ENCODE measurements around the gene CDRT4. TPM values are rescaled to one million over a fixed set of nuclear protein-coding genes. Genes with fewer than 3 reads are reported as not detected.

CDRT4 gene
- total and polyA plus RNA-seq, 10 of the 15 experiments (the other 5 are each of a cell fraction or from before 2014, with no cell fraction given), result 0.11 to 1.3 (median 0.51) TPM; not detected in 3

- TF ChIP-seq, protein P1, sequence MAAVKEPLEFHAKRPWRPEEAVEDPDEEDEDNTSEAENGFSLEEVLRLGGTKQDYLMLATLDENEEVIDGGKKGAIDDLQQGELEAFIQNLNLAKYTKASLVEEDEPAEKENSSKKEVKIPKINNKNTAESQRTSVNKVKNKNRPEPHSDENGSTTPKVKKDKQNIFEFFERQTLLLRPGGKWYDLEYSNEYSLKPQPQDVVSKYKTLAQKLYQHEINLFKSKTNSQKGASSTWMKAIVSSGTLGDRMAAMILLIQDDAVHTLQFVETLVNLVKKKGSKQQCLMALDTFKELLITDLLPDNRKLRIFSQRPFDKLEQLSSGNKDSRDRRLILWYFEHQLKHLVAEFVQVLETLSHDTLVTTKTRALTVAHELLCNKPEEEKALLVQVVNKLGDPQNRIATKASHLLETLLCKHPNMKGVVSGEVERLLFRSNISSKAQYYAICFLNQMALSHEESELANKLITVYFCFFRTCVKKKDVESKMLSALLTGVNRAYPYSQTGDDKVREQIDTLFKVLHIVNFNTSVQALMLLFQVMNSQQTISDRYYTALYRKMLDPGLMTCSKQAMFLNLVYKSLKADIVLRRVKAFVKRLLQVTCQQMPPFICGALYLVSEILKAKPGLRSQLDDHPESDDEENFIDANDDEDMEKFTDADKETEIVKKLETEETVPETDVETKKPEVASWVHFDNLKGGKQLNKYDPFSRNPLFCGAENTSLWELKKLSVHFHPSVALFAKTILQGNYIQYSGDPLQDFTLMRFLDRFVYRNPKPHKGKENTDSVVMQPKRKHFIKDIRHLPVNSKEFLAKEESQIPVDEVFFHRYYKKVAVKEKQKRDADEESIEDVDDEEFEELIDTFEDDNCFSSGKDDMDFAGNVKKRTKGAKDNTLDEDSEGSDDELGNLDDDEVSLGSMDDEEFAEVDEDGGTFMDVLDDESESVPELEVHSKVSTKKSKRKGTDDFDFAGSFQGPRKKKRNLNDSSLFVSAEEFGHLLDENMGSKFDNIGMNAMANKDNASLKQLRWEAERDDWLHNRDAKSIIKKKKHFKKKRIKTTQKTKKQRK (IDR thresholded peaks at IDR 0.05; ENCODE audit: low read depth, low read length), result no peak
- TF ChIP-seq IRF3 (IDR thresholded peaks at IDR 0.05) (no peak), NBN (IDR thresholded peaks at IDR 0.05) (no peak)
These were observed 41.7 kb upstream of the CDRT4 start (continued) for GRCh38 chr17:15509095-15509494.

GRCh38 chr17:15508466-15508865 lies 41.0 kb upstream of the CDRT4 start:
- Histone ChIP-seq H3K4me1 (ENCODE audit: control insufficient read depth, insufficient read depth, low read length) (no peaks in the 10 kb centered on the region), H3K9ac (ENCODE audit: control insufficient read depth, insufficient read depth, low read length) (no peak overlapping the region), H3K36me3 (ENCODE audit: control insufficient read depth in 2 of 2, insufficient read depth in 2 of 2, low read length in 1 of 2) (no peaks in the 10 kb centered on the region), H2AFZ (ENCODE audit: control insufficient read depth, low read depth, low read length) (no peak overlapping the region), H3K27ac (ENCODE audit: control insufficient read depth, insufficient read depth) (no peak overlapping the region), H3K27me3 (replicated peaks in 1 of 2; ENCODE audit: control insufficient read depth in 2 of 2, insufficient read depth in 2 of 2, low read length in 1 of 2) (no peaks in the 10 kb centered on the region), H3K79me2 (ENCODE audit: control insufficient read depth, insufficient read depth, low read length) (no peaks in the 10 kb centered on the region), H3K4me3 (no peak overlapping the region), H3K9me3 (replicated peaks; ENCODE audit: control insufficient read depth, insufficient read depth, low read length) (no peaks in the 10 kb centered on the region), H4K20me1 (ENCODE audit: control insufficient read depth, insufficient read depth) (no peaks in the 10 kb centered on the region), H3K4me2 (ENCODE audit: control insufficient read depth, insufficient read depth) (no peak overlapping the region)
- TF ChIP-seq NR2F1 (conservative IDR thresholded peaks at IDR 0.05) (no peak), BMI1 (IDR thresholded peaks at IDR 0.05; ENCODE audit: borderline replicate concordance) (no peak), ATF7 (IDR thresholded peaks at IDR 0.05; ENCODE audit: low read depth) (no peak), CHD2 (IDR thresholded peaks at IDR 0.05; ENCODE audit: borderline replicate concordance, low read depth, low read length) (no peak), ZSCAN29 (IDR thresholded peaks at IDR 0.05) (no peak), MYB (IDR thresholded peaks at IDR 0.05; ENCODE audit: borderline replicate concordance, low read depth, low read length) (no peak), SMAD1 (IDR thresholded peaks at IDR 0.05; ENCODE audit: low read depth, partially characterized antibody) (no peak), ZBED1 (IDR thresholded peaks at IDR 0.05; ENCODE audit: borderline replicate concordance) (no peak)
- TF ChIP-seq, protein P2, sequence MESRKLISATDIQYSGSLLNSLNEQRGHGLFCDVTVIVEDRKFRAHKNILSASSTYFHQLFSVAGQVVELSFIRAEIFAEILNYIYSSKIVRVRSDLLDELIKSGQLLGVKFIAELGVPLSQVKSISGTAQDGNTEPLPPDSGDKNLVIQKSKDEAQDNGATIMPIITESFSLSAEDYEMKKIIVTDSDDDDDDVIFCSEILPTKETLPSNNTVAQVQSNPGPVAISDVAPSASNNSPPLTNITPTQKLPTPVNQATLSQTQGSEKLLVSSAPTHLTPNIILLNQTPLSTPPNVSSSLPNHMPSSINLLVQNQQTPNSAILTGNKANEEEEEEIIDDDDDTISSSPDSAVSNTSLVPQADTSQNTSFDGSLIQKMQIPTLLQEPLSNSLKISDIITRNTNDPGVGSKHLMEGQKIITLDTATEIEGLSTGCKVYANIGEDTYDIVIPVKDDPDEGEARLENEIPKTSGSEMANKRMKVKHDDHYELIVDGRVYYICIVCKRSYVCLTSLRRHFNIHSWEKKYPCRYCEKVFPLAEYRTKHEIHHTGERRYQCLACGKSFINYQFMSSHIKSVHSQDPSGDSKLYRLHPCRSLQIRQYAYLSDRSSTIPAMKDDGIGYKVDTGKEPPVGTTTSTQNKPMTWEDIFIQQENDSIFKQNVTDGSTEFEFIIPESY (IDR thresholded peaks at IDR 0.05), result no peak
- ChIA-PET POLR2A (no interaction called here), RAD21 (ENCODE audit: unreplicated experiment) (no interaction called here), CTCF (no interaction called here), SMC1A (ENCODE audit: uncharacterized antibody, unreplicated experiment) (no interaction called here)
- ATAC-seq, result no peak
- WGBS (ENCODE audit: insufficient coverage, insufficient replicate concordance, low lambda C conversion rate, missing lambda C conversion rate), result 10% methylated on average over 7 of the region's 7 CpGs
- no peak for FAIRE-seq
- in situ Hi-C loops (cut with MboI), result no loop called here
- no peak for DNase-seq (ENCODE audit: low read depth, low spot score)
- BruUV-seq (replicated peaks), result no TSS peak
- intact Hi-C loops (cut with micrococcal nuclease; ENCODE audit: unreplicated experiment), result no loop called here
